SKM-1 treated with dmso at 0.1 percent for 144 hours (cell line): ENCODE data around the gene FRRS1.

Experiments
- DNase-seq: peaks from one replicate; lab custom pipeline; 2025; ENCODE audit not compliant: unreplicated experiment; lab: John Stamatoyannopoulos, UW

FRRS1 gene

GRCh38 chr1:99681583-99681982 lies 84.9 kb downstream of the FRRS1 start:
- DNase-seq: no peak

DNA sequence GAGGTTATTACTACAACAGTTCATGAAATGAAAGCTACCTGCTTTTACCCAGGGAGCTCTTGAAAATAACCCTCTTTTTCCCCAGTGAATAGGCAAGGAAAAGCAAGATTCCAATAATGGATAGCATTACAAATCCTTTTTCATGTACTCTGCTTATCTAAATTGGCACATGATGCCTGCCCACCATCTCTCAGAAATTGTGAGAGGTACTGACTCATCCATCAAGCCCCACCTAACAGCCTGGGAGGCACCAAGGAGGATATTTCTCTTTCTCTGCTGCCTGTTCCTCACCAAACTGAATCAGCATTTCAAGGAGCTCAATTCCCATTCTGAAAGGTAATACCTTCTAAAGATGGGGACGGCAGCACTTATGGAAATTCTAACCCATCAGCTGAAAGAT lies 86.2 kb downstream of the FRRS1 start:
- DNase-seq: no peak

DNA sequence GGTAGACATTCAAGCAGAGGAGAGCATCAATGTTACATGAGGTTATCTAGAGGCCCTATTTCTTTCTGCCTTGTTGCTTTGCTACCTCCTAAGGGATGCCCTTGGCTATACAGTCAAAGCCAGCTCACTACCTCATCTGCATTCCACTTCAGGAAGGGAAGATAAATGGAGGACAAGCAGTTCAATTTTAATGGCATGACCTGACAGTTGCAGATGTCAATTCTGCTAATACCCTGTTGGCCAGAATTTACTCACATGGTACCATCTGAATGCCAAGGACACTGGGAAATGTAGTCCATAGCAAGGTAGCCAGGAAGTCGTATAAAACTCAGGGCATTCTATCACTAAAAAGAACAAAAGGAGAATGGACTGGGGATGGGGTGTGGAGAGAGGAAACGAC lies 89.0 kb downstream of the FRRS1 start:
- no peak for DNase-seq

GRCh38 chr1:99676876-99677275 lies 89.6 kb downstream of the FRRS1 start:
- DNase-seq: no peak

DNA sequence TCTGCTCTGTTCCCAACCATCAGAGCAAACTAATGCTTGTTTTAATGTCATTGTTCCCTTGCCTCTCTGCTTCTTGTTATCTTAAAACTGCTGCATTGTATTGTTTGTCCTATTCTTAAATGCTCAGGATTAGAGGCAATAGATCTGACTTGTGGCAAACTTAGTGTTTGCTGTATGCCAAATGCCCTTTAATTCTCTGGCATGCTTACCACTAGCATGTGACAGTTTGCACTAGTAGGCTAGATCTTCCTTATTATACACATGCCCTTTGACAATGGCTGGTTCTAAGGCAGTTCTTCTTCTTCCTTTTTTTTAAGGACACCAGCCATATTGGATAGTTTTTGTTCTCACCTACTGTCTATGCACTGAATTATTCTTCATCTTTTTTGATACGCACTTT lies 90.4 kb downstream of the FRRS1 start:
- no peak for DNase-seq

GRCh38 chr1:99675292-99675691 lies 91.1 kb downstream of the FRRS1 start:
- no peak for DNase-seq

DNA sequence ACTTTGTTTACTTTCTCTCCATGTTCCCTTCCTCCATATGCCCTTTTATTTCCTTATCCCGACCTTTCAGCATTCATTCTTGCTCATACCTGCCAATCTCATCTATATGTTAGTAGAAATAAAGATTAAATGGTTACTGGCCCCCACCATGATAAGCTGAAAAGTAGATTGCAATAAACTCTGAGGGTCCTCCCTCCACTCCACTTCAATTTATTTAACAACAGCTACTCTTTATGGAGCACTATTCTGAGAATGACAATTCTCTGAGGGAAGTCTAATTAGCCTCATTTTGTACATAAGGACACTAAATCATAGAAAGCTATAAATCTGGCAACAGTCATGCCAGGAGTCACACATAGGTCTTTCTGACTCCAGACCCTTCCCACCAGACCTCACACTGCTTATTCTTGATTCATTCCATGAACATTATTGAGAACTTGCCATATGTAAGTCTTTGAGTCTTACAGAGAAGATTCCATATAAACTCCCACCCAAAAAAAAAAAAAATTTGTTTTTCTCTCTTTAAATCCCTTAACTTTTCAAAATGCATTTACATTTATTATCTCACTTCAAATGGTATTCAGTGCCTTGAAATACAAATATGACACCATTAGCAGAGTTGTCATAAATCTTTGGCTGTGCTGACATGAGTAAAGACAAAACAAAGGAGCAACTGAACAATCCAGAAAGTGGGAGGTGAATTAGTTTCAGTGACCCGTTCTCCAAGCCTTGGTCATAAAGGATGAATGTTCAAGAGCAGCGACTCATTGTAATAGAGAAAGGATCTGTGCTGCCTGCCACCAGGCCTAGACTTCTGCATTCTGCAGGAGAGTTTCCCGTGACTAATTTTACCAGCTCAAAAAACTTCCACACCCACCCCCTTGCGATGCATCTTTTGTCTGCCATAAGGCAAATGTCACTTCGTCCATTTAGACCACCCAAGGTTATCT lies 92.0 kb downstream of the FRRS1 start:
- no peak for DNase-seq

DNA sequence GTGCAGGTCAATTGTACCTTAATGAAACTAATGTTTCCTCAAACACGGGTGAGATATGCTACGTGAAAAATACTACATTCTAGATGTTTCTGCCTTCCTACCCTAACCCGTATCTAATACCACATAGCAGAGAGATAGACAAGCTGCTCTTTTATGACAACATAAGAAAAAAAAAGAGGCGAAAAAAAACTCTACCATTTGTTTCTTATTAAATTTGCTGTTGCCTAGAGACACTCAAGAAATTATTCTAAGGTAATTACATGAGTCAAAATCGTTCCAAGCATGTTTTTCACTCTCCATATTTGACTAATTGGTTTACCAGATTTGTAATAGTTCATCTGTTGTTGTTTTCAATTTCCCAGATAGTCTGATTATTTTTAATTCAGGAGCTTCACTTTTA lies 93.1 kb downstream of the FRRS1 start:
- DNase-seq: no peak

- no peak for DNase-seq
Measured at GRCh38 chr1:99672530-99673213, 93.8 kb downstream of the FRRS1 start.

GRCh38 chr1:99672038-99672437 lies 94.4 kb downstream of the FRRS1 start:
- no peak for DNase-seq

DNA sequence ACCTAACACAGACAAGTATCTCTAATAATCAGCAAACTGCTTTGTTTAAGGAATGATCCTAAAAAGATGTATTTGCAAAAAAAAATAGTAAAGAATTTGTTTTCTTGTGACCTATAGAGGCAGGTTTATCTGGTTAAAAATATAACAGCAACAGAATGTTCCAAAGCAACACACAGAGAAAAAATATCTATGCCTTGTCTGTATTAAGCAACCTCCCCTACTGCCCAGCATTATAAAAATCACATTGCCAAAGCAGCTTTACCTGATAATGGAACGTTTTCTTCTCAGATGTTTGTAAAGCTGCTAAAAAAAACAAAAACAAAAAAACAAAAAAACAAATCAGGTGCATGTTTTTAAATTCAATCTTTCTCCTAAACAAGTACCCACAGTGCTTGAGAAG lies 95.9 kb downstream of the FRRS1 start:
- DNase-seq: no peak

DNA sequence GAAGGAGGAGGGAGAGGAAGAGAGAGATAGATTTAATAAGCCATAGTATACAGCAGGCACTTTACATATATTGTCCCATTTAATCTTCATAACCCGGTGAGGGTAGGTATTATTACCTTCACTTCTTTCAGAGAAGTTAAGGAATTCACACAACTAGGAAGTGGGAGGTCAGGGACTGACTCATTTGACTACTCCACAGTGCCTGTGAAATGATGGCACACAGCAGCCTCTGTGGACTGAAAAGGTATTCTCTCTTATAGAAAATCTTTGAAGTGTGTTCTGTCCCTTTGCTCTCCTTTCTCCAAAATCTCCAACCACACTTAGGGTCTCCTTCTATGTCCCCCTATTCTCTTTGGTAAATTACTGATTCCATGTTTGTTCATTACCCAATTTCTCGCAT lies 96.6 kb downstream of the FRRS1 start:
- DNase-seq: no peak

DNA sequence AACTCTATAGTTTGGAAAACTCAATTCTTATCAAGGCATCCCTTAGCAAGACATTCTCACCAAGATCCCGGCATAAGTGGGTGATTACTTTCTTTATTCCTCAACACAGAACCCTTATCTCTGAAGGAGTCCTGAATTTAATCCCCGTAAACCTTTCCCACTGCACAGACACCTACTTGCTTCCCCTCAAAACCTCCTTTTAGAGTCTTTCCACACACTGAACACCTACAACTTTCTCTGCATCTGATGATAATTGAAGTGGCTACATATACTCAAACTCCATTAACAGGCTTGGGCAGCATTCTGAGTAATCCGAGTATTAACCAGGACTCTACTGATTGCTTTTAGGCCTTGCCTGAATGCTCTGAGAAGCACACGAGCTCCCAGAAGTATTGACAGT lies 97.1 kb downstream of the FRRS1 start:
- DNase-seq: no peak

DNA sequence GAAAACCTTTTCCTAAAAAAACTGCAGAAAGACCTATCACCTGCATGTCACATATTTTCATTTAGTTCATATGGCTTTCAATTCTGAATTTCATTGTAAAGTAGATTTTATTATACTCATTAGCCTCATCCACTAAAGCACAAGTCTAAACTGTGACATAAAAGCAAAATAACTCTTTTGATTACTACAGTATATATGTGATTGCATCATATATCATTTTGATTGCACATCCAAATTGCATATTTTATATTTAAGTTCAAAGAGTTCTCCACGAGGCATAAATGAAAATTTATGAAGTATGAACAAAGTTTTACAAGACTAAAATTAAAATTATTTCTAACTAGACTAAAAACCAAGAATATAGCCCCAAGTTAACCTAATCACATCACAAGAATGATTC lies 101.2 kb downstream of the FRRS1 start:
- no peak for DNase-seq

DNA sequence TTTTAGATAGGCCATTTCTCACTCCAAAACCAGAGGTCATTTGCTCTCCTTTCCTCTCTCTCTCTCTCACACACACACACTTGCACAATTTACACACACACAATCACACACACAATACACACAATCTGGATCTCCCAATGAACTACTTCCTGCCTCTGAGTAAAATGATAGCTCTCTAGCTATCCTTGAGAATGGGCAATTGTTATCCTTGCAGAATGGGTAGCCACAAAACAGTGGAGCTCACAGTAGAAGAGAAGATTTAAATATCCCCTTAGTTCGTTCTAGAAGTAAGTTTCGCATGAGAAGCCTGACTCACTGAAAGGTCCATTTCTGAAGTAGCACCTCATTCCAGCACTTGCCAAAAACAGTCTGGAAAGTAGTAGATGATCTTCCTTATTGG lies 102.9 kb downstream of the FRRS1 start:
- no peak for DNase-seq

DNA sequence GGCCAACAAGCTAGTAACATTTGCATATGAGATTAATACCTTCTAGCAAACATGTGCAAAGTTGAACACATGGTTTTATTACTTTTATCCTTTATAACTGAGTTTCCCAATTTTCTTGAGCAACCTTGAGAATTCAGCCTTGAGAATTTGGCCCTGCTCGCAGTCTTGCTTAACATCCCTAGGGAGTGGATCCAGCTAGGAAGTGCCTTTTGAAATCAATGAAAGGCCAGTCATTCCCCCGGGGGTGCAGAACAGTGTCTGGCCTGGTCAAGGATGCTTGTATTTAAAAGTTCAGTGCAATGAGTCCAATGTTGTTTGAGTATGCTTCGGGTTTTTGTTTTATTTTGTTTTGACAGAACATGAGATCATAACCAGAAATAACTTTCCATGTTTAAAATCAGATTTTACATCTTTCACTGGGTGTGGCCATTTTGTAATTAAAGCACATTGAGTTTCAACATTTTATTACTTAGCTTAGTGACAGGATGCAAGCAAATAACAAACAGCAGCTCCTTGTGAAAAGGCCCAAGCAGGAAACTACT lies 103.8 kb downstream of the FRRS1 start:
- DNase-seq: no peak

DNA sequence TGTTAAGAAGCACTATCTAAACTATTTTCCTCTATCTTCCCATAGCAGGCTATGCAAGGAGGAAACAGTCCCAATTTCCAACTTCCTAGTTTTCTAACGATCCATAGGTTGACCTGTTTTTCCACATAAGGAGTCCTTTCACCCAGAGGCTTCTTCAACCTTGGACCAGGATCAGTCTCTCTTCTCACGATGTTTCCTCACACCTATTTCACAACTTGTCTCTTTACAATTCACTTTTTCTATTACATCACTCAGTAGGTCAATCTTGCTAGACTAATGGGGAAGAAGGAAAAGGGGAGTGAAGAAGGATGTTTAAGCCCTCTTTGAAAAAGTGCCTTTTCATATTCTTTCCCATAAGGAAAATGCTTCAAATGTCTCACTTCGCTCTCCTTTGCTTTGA lies 104.7 kb downstream of the FRRS1 start:
- DNase-seq: peak; percentile 36

GRCh38 chr1:99660496-99660895 lies 105.9 kb downstream of the FRRS1 start:
- no peak for DNase-seq

DNA sequence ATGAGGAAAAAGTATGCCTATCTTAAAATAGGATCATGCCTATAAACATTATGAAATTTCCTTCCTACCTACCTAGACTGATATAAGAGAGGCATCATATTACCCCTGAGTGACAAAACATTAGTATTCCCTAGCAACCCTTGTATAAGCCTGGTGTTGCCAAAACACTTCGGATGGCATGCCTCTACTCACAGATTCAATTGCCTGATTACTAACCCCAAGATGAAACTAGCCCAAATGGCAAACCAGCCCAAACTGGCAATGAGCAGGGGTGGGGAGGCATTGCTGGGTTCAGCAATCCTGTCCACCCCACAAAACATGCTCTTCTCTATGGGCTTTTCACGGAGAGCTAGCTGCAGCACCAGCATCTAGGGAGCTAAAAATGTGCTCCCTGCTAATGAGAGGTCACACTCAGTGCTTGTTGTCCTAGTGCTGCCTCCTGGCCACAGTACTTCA lies 106.7 kb downstream of the FRRS1 start:
- DNase-seq: no peak
